BJ (cell line): ENCODE data around the gene CORO2B. TPM values are rescaled to one million over a fixed set of nuclear protein-coding genes. Genes with fewer than 3 reads are reported as not detected.

Experiments
- CTCF ChIA-PET: fragments of 350-600 bp; formaldehyde crosslinking; extraction: SDS; loops from one replicate; lab custom pipeline; 2021; ENCODE audit warnings: antibody characterized with exemption, inconsistent platforms; lab: Yijun Ruan, JAX
- POLR2A ChIA-PET: fragments of 300-600 bp; sonication (Branson Sonifier 250); formaldehyde crosslinking; extraction: SDS; loops from one replicate; lab custom pipeline; 2021; ENCODE audit warnings: antibody characterized with exemption; lab: Charles Lee
- DNase-seq: peaks from one replicate; pipeline ENCODE4 v3.0.0-alpha.2; 2011; ENCODE audit warnings: low read depth
- H3K27me3 ChIP-seq: 2 replicates; pipeline ENCODE4 v1.6.0; 2011; ENCODE audit warnings: low read length; ENCODE audit not compliant: control insufficient read depth, insufficient read depth
- H3K36me3 ChIP-seq: 2 replicates; pipeline ENCODE4 v1.5.1; 2011; ENCODE audit warnings: low read length; ENCODE audit not compliant: control insufficient read depth, insufficient read depth
- H3K4me3 ChIP-seq: 2 replicates; pipeline ENCODE4 v1.5.1; 2011; ENCODE audit warnings: low read depth, mild to moderate bottlenecking, control low read depth, low read length
- CTCF ChIP-seq: IDR thresholded peaks from 2 replicates; pipeline ENCODE4 v1.5.1; 2011; ENCODE audit warnings: low read depth, mild to moderate bottlenecking, control low read depth, inconsistent platforms, low read length, moderate library complexity; ENCODE audit not compliant: insufficient read depth
- polyA plus RNA-seq: library from polyadenylated mRNA; depleted of rRNA; stranded (reverse); fragments of >200 nt; gene quantifications from 2 replicates; pipeline ENCODE4 v1.2.3, GENCODE V29; 2011

The CORO2B gene
- polyA plus RNA-seq, 1 experiment, result 7.7 TPM

GRCh38 chr15:68586274-68586961 is 7.6 kb downstream of the CORO2B start:
- H3K27me3 ChIP-seq, result no peaks in the 10 kb centered on the region
- ChIA-PET POLR2A (no interaction called here), CTCF (interaction anchor here (0.6 to 2.7 kb wide), 5 partner anchors 22 to 87 kb away, joined by 3 to 9 read pairs (median 3); no protein-coding TSS in a partner anchor)
- no peak for TF ChIP-seq CTCF
- DNase-seq, result peak; percentile 60
- no peaks in the 10 kb centered on the region for H3K36me3 ChIP-seq
- no peak overlapping the region for H3K4me3 ChIP-seq

GRCh38 chr15:68587769-68588385 is 9.1 kb downstream of the CORO2B start:
- CTCF ChIA-PET, result interaction anchor here (1.0 to 1.6 kb wide), 4 partner anchors 33 to 87 kb away, joined by 3 to 5 read pairs (median 4); no protein-coding TSS in a partner anchor
- TF ChIP-seq CTCF, result no peak
- POLR2A ChIA-PET, result no interaction called here
- no peak for DNase-seq
- no peaks in the 10 kb centered on the region for H3K36me3 ChIP-seq
- H3K4me3 ChIP-seq, result no peak overlapping the region
- H3K27me3 ChIP-seq, result no peaks in the 10 kb centered on the region

- Histone ChIP-seq H3K27me3 (no peaks in the 10 kb centered on the region), H3K36me3 (no peaks in the 10 kb centered on the region), H3K4me3 (no peak overlapping the region)
- DNase-seq, result no peak
- CTCF ChIA-PET, result interaction anchor here (1.0 to 1.6 kb wide), 2 partner anchors 35 to 83 kb away, joined by 4 to 5 read pairs; no protein-coding TSS in a partner anchor
- POLR2A ChIA-PET, result no interaction called here
- no peak for TF ChIP-seq CTCF
Measured at GRCh38 chr15:68589053-68589452, 10.3 kb downstream of the CORO2B start.

- DNase-seq, result no peak
- Histone ChIP-seq H3K36me3 (no peaks in the 10 kb centered on the region), H3K27me3 (no peaks in the 10 kb centered on the region), H3K4me3 (no peak overlapping the region)
- no peak for TF ChIP-seq CTCF
- ChIA-PET POLR2A (no interaction called here), CTCF (interaction anchor here (0.6 to 1.5 kb wide), 2 partner anchors 9 to 13 kb away, joined by 3 read pairs; no protein-coding TSS in a partner anchor)
Measured at GRCh38 chr15:68589783-68590710, 11.3 kb downstream of the CORO2B start.
